NCI-H1417 (cell line): ENCODE results near the gene PNMA8C.
"Not testable (repeated sequence)": the region's sequence is repeated elsewhere in the genome, so short reads cannot be mapped to it uniquely, and the experiment has no call there.

ENCODE experiments used
- DNase-seq, 3 experiments: peaks; one replicate each; lab custom pipeline; 2025; lab: John Stamatoyannopoulos, UW

Gene PNMA8C

DNA sequence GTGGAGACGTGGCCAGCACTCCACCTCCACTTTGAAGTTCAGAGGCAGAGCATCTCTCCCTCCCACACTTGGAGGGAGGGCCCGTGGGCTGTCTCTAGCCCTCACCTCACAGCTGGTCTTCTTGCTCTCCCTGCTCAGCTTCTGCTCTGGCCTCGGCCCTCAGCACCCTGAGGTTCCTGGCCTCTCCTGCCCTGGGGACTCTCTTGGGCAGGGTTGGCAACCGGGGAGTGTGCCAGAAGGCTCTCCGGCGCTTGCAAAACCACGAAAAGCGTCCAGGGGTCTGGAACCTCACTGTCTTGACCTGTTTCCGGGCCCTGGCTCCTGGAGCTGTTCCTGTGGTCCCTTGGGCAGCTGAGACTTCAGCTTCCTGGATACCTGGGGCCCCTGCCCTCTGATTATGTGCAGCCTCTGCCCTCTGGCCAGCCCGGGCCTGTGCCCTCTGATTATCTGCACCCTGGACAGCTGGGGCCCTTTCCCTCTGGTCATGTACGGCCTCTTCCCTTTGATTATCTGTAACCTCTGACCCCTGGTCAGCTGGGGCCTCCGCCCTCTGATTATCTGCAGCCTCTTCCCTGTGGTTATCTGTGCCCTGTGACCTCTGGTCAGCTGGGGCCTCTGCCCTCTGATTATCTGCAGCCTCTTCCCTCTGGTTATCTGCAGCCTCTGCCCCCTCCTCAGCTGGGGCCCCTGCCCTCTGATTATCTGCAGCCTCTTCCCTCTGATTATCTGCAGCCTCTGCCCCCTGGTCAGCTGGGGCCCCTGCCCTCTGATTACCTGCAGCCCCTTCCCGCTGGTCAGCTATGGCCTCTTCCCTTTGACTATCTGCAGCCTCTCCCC, 17.4 kb downstream of the PNMA8C start:
- DNase-seq: no peak

- no peak for DNase-seq
Observed at GRCh38 chr19:46410205-46411087, 18.3 kb downstream of the PNMA8C start.

GRCh38 chr19:46409191-46409590, 19.5 kb downstream of the PNMA8C start:
- no peak for DNase-seq

GRCh38 chr19:46408664-46409039, 20.1 kb downstream of the PNMA8C start:
- peak in 2 of 3 experiments; percentile 21 to 67 for DNase-seq

GRCh38 chr19:46407856-46408663, 20.7 kb downstream of the PNMA8C start:
- no peak for DNase-seq

DNA sequence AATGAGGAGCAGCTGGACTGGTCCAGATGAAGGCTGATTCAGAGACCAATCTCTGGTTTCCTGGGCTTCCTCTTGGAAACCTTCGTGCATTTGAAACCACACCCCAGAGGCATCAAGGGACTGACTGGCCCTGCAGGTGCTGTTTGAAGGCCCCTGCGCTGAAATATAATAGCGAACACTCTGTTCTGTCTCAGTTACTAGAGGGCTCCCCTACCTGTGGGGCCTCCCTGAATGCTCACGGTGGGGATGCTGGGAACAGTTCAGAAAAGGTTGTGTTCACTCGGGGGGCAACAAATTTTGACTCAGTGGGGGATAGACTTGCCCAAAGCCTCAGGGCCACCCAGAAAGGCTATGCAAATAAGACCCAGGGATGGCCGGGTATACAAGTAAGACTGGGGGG, 21.8 kb downstream of the PNMA8C start:
- DNase-seq: peak in 2 of 3 experiments; percentile 31 to 71

DNA sequence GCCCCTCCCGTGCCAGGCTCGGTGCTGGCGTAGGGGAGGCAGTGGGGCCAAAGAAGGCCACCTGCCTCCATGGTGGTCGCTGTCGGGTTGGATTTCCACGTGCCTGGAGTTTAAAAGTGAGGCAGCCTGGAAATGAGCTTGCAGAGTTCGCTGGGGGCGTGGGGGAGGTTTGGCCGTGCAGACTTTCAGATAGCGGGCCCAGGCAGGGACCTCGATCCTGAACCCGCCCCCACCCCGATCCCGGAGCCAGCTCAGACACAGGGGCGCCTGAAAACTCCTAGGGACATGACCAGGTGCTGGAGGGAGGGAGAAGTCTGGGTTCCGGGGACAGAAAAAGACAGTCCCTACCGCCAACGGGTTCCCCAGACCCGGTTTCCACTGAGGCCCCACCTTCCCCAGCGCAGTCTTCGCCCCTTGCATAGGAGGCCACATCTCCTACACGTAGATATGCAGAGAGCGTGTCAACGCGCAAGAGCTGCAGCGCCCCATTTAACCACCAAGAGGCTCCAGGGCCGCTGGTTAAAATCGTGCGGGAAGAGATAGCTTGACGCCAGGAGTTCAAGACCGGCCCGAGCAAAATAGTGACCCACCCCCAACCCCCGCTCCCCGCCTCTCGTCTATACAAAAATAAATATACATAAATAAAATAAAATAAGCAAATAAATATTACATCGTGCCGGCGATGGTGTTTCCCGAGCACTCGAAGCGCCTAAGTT, 23.8 kb downstream of the PNMA8C start:
- DNase-seq: peak in 2 of 3 experiments; percentile 41 to 56

GRCh38 chr19:46404055-46404752, 24.5 kb downstream of the PNMA8C start:
- peak in 2 of 3 experiments; percentile 52 to 76 for DNase-seq

- DNase-seq: no peak
Observed at GRCh38 chr19:46402725-46403124, 26.0 kb downstream of the PNMA8C start.

DNA sequence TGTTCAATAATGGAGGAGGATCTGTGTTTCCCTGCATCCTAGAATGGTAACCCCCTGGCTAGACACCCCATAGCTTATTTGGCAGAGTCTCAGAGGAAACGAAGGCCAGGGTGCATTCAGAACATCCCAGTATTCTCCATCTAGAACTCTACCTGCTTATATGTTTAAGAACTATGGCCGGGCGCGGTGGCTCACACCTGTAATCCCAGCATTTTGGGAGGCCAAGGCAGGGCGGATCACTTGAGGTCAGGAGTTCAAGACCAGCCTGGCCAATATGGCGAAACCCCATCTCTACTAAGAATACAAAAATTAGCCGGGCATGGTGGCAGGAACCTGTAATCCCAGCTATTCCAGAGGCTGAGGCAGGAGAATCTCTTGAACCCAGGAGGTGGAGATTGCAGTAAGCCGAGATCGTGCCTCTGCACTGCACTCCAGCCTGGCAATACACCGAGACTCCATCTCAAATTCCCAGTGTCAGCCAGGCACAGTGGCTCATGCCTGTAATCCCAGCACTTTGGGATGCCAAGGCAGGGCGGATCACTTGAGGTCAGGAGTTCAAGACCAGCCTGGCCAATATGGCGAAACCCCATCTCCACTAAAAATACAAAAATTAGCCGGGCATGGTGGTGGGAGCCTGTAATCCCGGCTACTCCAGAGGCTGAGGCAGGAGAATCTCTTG, 30.8 kb downstream of the PNMA8C start:
- not testable (repeated sequence) for DNase-seq

DNA sequence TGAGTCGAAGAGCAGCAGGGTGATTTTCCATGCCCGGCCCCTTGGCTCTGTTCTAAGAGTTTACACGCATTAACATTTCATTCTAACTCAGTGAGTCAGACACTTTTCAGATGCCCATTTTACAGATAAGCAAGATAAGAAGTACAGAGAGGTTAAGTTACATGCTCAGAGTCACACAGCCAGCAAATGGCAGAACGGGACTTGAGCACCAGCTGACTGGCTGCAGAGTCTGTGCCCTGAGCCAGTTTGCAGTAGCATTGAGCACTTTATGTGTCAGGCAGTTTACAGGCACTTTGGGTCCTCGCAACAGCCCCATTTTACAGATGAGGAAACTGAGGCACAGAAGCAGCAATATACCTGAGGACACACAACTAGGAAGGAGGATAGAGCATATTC, 34.3 kb downstream of the PNMA8C start:
- DNase-seq: peak in 1 of 3 experiments; percentile 17

DNA sequence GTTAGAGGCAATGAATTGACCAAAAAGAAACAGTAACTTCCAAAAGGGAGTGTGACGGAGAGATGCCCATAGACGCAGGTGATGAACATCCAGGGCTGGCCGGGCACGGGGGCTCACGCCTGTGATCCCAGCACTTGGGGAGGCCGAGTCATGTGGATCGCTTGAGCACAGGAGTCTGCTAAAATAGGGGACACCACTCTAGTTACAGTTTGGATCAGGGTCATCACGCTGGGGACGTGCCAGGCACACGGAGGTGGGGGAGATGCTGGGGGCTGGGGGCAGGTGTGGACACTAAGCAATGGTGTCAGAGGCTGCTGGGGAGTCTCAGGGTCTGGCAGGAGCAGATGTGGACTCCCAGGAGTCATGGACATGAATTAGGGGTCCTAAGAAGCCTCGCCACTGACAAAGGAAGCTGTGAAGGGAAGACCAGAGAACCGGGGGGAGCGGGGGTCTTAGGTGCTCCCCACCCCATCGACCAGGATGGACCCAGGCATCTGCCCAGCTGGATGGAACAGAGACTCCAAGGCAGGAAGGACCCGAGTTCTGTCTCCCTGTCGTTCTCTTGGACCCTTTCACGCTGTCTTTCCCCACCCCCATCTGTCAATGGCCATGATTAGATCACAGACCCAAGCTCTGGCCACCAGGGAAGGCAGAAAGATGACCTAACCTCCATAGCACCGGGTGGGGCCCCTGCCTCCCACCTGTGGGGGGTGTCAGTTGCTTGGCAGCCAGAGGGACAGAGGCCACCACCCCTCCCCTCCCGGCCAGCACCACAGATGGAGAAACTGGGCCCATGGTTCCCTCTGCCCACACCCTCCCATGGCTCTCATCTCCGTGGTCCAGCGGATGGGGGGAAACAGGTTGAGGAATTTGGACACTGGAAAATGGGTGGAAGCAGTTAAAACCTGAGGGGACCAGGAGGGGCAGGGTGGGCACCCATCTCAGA, 35.0 kb downstream of the PNMA8C start:
- DNase-seq: peak in 1 of 3 experiments; percentile 17

- DNase-seq: no peak
Observed at GRCh38 chr19:46392837-46393236, 35.9 kb downstream of the PNMA8C start.

DNA sequence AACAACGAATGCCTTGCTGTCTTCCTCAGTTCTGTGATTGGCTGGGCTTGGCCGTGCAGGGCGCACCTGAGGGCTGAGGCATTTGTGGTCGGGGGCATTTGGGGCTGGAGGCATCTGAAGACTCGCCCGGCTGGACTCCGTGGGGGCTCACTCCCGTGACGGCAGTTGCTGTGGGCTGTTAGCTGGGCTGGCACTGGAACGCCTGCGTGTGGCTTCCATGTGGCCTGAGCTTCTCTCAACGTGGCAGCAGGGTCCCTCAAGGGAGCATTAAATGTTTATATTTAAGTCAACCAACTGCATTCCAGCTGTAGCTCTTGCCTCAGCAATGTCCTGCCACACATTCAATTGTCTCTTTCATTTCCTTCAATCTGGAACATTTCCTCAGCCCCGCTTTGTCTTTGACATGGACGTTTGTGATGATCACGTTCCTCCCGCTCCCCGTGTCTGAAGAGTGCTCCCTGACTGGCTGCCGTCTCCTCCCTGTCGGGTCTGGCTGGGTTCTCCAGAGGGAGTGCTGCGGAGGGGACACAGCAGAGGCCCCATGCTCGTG, 36.4 kb downstream of the PNMA8C start:
- no peak for DNase-seq

GRCh38 chr19:46391296-46392251, 37.2 kb downstream of the PNMA8C start:
- DNase-seq: no peak

GRCh38 chr19:46390866-46391265, 37.9 kb downstream of the PNMA8C start:
- no peak for DNase-seq

DNA sequence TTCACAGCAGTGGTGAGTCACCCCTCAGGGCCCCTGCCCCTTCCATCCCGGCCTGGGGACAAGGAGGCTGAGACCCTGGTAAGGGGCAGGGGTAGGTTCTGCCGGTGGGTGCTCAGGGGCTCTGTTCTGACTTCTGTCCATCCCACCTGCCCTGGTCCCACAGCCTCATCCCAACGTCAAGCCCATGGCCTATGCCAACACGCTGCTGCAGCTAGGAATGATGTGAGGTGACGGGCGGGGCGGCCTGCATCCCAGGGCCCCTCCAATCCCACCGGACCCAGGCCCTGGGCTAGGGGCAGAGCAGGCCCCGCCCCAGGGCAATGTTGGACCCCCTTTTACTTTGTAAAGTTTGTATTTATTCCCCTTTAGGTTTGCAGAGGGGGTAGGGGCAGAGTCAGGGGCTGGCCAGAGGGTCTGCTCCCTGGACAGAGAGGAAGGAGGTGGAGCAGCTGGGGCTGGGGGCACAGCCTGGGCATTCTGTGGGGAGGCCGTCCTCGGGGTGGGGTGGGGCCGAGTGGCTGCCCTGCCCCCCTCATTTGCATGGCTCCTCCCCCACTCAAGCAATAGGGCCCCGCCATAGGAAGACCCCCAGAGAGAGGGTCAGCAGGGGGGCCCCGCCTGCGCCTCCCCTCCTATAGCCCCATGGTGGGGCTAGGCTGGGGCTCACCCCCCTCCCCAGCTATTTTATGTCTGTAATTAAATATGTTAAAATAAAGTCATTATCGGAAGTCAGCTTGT, 38.4 kb downstream of the PNMA8C start:
- no peak for DNase-seq
